ENCODE measurements around the gene SORCS3.
"Not testable (repeated sequence)": the region's sequence is repeated elsewhere in the genome, so short reads cannot be mapped to it uniquely, and the experiment has no call there.

Gene SORCS3

DNA sequence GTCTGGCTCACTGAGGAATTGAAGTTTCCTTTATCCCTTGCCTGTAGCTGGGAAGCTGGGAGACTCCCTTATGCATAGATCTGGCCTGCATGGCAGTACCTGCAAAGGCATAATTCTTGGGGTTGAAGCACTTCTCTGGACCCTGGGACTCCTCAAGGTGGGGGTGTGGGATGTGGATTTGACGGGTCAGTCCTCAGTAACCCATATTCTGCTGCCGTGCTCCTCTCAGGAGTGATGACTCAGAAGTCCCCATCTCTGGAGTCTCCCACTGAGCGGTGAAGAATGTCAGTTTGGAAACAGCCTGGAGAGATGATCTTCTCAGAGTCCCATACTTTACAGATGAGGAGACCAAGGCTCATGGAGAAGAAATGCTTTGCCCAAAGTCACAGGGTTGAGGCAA, 49.0 kb downstream of the SORCS3 start:
- no peak for DNase-seq (ENCODE audit: low spot score)

DNA sequence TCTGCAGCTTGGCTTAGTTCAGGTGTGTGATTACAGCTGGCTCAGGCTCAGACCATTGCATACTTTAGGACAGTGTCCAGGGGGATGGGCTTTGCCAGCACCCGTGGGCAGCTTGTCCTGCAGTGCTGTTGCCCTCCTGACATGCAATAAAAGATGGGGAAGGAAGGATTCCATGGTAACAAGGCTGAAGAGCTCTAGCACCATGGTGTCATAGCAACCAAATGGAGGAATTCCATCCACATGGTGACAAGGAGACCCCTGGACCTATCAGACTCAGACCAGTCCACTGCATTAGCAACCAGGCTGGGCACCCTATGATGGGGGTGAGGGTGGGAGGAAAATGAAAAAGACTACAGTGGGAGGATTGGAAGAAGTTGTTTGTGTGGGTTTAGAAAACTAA, 49.9 kb downstream of the SORCS3 start:
- DNase-seq (ENCODE audit: low spot score): no peak

DNA sequence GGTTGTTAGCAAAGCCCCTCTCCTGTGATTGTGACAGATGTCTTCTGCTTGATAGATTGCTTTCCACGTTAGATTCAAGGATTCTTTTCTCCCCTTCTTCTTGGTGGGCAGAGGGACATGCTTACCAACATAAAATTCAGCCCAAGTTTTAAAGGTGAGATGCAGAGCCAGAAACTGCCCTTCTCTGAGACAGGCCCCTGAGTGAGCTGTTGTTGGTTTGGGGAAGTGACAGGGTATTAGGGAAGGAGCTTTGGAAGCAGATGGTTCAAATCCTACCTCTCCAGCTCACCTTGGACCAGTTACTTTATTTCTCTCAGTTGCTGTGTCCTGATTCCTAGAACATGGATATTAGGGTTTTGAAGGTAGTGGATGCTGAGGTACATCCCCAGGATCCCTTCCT, 53.0 kb downstream of the SORCS3 start:
- DNase-seq (ENCODE audit: low spot score): no peak

DNA sequence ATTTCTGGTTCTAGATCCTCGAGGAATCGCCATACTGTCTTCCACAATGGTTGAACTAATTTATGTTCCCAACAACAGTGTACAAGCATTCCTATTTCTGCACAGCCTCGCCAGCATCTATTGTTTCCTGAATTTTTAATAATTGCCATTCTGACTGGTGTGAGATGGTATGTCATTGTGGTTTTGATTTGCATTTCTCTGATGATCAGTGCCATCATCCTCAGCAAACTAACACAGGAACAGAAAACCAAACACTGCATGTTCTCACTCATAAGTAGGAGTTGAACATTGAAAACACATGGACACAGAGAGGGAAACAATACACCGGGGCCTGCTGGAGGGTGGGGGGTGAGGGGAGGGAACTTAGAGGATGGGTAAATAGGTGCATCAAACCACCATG, 62.2 kb downstream of the SORCS3 start:
- DNase-seq (ENCODE audit: low spot score): not testable (repeated sequence)

DNA sequence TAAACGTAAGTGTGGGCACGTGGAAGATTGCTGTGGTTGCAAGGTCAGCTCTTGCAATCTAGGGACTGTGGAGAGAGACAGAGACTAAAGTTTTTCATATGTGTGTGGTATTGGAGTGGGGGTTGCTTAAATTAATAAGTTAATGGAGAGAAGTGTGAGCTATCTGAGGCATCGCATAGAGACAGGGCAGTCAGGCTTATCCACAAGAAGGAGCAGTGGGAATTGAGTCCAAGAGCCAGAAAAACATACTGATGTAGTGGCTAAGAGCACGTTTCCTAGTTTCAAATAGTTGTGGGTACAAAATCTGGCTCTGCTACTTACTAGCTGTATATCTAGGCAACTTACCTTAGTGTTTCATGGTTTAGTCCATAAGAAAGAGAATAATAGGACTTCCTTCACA, 65.8 kb downstream of the SORCS3 start:
- DNase-seq (ENCODE audit: low spot score): no peak

DNA sequence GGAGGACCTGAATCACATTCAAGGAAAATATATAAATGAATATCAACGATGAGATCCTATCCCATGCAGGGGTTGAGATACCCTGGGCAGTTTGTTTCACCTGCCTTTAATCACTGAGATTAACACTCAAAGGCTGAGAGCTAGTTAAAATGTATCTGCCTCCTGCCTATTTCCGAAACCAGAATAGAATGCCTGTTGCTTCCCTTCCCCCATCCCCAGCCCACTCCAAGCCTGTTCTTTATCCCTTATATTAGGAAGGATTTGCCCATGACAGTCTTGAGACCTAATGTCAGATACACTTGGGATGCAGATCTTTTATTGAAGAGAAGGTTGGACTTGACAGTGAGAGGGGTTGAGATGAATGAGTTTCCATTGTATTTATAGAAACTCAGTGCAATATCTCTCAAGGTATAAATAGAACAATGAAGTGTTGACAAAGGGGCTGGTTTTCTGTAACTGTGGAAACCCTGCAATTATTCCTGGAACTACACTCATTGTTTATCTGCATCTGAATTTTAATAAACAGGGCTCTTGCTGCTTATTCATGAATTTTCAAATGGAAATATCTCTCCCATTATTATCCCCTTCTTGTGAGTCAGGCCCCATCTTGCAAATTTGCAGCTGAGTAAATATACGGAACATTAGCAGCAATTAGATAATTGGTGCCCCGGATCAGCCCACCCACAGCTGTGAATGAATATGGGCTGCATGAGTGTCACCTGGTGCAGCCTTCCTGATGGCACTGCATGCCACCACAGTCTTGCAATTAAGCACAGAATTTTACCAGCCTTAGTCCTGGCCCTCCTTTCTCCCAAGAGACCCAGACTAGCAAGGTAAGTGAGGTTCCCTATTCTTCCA, 66.7 kb downstream of the SORCS3 start:
- no peak for DNase-seq (ENCODE audit: low spot score)

DNA sequence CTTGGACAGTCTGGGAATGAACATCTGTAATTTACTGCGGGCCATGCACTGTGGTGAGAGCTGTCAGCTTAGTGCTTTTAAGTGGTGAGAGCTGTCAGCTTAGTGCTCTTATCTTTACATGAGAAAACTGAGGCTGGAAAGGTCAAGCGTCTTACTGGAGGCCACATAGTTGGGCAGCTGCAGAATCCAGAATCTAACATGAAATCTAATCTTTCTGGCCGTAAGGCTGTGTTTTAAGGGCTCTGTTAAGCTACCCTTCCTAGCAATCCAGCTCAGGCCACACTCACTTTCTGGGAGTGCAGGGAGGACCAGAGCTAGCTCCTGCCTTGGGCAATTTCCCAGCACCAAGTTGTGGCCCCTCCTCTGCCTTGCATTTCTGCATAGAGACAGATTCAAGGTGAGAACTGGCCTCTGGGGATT, 70.2 kb downstream of the SORCS3 start:
- no peak for DNase-seq (ENCODE audit: low spot score)

DNA sequence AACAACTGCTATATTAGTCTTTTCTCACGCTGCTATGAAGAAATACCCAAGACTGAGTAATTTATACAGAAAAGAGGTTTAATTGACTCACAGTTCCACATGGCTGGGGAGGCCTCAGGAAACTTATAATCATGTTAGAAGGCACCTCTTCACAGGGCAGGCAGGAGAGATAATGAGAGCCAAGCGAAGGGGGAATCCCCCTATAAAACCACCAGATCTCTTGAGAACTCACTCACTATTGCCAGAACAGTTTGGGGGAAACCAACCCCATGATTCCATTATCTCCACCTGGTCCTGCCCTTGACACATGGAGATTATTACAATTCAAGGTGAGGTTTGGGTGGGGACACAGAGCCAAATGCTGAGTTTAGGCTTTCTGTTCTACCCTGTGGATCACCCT, 89.5 kb downstream of the SORCS3 start:
- DNase-seq (ENCODE audit: low spot score): not testable (repeated sequence)

DNA sequence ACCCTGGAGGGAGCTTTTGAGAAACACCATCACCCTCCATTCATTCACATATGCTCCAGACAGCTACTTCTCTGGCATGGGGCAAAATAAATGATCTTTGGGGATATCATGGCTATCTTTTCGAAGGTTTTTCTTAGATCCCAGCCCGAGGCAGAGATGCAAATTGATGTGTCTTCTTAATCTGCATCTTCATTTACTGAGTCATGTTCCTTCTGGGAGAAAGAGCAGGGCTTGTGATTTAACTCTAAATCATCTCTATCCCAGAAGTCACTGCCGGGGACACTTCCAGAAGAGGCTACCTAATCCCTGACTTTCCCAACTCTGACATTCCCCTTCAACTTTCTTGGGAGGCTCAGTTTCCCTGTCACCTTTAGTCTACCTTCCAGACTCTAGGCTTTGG, 90.1 kb downstream of the SORCS3 start:
- no peak for DNase-seq (ENCODE audit: low spot score)

DNA sequence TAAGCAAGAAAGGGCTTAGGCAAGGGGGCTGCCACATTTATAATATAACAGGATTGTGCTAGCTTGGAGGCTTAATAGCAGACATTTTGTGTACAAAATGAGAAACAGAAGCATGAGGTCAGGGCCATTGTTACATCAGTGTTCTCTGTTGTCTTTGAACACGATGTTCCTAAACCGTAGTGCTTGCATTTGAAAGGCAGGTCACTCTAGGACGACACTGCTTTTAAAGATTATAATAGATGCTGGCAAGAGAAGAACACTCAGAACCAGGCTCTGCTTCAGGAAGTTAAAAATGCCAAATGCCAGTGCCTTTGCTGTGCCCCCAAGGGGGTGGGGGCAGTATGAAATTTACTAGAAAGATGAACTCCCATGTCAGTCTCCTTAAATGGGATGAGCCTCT, 91.1 kb downstream of the SORCS3 start:
- DNase-seq (ENCODE audit: low spot score): no peak

DNA sequence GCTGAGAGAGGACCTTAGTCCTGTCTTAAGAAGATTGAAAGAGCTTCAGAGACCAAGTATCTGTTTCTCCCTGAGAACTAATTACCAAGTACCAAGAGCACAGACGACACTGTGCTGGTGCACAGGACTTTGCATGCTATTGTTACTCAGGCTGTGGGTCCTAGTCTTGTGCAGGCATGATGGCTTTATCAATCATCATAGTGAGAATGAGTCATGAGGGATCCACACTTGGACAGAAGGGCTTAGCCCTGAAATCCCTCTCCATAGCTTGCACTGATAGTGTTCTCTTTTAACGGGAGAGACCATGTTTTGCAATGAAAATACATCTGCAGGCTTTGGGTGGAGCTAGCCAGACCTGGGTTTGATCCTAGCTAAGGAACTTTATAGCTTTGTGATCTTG, 93.3 kb downstream of the SORCS3 start:
- DNase-seq (ENCODE audit: low spot score): no peak

DNA sequence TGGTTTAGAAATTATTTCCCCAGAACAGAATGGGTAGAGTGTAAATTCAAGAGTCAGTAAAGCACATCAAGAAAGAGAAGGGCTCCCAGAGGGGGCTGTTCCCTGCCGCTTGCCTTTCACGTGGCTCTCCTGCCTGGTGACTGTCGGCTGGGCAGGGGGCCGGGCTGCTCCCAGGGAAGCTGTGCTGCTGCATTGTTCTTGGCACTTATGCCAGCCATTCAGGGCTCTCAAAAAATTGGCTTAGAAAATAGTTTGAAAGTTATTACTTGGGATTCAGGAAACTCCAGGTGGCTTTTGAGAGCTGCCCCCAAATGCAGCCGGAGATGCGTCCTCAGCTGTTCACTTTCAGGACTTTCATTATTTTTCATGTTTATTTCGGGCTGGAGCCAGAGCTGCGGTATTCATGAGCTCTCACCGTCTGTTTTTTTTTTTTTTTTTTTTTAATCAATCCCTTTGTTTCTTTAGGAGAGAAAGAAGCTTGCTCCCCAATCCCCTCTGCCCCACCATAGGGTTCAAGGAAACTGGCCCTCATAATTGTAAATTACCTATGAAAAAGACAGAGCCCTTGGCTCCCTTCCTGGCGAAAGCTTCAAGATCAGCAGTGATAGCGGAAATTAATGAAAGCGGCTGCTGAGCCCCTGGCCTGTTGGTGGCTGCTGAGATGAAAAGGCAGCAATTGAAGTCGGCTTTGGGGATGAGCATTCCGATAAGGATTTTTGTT, 94.1 kb downstream of the SORCS3 start:
- no peak for DNase-seq (ENCODE audit: low spot score)

DNA sequence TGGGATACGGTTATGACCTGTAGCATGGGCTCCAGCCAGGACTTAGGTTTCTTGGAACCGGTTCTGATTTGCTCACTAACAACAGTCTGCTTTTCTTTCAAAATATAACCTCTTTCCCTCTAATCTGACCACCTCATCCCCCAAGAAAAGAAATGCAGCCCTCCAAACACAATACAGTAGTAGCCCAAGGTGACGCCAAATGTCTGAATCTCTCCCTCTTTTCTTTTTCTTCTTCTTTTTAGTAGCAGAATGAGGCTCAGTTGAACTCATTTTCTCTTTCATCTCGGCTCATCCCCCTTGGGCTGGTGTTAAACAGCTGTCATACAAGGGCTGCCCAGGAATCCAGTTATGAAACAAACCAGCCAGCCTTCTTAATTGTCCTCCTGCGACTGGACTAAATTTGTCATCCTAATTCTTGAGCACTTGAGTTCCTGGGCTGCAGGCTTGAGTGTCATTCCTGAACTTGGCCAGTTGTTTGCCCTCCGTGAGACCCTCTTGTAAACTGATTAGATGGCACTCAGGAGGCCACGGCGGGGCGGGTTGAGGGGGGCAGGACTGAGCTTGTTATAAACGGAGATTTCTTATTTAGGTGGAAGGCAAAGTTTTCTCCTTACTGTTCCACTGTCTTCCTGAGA, 94.8 kb downstream of the SORCS3 start:
- no peak for DNase-seq (ENCODE audit: low spot score)

DNA sequence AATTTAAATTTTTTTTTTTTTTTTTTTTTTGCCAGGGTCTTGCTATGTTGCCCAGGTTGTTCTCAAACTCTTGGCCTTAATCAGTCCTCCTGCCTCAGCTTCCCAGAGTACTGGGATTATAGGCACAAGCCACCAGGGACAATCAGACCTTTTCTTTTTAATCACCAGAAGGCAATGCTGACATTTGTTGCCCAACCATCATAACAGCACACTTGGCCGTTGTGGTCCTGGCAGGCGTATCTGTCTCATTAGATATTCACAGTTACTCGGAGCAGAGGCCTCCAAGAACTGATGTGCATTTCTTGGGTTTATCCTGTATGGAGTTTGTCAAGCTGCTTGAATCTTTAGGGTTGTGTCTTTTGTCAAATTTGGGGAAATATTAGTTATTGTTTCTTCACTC, 100.0 kb downstream of the SORCS3 start:
- no peak for DNase-seq (ENCODE audit: low spot score)

DNA sequence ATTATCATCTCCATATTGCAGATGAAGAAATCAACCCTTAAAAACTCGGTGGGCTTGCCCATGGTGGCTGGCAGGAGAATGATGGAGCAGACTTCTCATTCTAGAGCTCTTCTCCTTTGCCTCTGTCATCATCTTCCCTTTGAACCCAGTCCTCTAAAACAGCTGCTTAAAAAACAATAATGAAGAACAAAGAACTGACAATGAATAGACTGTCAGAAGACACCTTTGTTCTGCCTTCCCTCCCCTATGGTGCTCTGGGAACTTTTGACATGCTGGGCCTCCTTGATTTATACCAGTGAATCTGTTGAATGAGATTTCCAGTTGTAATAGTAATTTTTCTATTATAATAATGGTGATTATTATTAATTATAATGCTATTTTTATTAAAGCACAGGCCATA, 103.0 kb downstream of the SORCS3 start:
- DNase-seq (ENCODE audit: low spot score): no peak

DNA sequence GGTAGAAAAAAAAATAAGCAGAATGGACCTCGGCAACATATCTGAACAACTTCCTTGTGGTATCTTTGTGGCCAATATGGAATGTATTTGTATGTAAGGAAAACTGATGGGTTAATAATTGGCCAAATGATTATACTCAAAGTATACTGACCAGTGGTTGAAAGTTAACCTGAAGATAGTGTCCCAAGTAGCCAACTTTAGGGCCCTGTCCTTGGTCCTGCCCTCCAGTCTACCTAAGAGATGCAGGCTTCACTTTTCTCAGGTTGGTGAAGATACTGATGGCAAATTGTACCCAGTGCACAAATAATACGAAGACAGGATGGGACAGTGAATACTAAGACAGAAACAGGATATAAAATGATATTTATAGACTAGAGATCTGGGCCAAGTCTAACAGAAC, 109.2 kb downstream of the SORCS3 start:
- DNase-seq (ENCODE audit: low spot score): no peak

DNA sequence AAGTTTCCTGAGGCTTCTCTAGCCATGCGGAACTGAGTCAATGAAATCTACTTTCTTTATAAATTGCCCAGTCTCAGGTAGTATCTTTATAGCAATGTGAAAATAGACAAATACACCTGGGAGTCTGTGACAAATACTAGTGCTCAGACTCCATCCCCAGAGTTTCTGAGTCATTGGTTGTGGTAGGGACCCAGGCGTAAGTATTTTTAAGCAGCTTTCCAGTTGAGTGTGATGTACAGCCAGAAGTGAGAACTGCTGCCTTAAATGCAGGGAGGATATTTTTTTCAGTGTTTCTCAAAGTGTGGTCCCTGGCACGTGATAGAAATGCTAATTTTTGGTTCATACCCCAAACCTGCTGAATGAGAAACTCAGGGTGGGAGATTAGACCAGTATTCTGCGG, 121.7 kb downstream of the SORCS3 start:
- DNase-seq (ENCODE audit: low spot score): no peak

DNA sequence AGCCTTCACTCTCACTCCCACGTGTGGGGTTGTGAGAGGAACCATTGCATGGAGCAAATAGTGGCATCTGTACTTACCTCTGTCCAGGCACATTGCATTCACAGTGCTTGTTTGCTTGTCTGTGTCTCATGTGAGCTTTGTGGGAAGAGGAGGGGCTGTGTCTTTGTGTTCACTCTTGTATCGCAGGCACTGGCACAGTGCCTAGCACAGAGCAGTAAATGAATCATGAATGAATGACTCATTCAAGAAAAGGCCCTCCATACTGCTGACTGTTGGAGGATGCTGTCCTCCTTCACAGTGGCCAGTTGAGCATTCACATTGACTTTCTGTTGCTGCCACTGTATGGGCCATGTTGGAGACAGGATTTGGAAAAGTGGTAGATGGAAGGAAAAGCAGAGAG, 125.3 kb downstream of the SORCS3 start:
- DNase-seq (ENCODE audit: low spot score): no peak

DNA sequence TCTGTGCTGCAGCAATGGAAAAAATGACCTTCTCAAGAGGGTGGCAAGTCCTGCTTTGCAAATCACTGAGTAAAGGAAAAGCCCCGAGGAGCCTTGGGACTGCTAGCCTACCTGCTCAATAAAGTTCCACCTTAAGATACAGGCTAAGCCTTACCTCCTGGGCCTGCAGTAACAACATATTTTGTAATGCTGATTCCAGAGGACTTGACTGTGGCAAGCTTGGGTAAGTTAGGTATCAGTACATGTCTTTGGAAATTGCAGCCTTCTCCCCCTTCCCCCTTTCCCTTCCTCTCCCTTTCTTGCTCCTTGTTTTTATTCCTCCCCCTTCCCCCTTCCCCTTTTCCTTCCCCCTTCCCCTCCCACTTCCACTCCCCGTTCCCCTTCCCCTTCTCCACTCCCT, 126.2 kb downstream of the SORCS3 start:
- DNase-seq (ENCODE audit: low spot score): no peak

DNA sequence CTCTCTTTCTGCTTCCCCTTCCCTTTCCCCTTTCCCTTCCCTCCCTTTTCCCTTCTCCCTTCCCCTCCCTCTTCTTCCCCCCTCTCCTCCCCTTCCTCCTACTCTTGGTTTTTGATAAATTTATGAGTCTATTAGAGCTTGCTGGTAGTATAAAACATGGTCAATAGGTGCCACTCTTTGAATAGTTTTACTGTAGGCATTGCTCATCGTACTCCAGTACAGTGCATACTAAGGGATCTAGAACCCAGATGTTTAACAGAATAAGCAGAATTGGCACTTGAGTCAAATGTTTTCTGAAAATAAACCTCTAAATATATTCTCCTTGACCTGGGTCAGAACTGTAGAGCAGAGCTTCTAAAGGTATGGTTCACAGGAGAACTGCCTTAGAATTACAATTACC, 126.7 kb downstream of the SORCS3 start:
- no peak for DNase-seq (ENCODE audit: low spot score)

DNA sequence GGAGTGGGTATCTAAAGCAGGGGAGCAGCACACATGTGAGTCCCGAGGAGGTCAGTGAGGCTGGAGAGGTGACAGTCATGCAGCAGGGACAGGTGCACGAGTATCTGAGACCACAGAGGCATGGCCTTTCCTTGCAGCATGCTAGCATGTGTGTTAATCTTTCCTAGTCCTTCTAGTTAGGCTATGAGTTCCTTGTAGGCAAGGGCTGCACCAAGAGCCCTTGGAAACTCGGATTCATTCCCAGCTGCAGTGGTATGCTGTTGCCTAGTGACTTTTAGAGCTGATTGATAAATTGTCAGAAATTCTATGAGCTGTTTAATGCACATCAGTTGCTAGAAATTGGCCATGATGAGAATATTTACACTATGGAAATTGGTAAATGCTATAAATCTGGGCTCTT, 132.0 kb downstream of the SORCS3 start:
- no peak for DNase-seq (ENCODE audit: low spot score)

DNA sequence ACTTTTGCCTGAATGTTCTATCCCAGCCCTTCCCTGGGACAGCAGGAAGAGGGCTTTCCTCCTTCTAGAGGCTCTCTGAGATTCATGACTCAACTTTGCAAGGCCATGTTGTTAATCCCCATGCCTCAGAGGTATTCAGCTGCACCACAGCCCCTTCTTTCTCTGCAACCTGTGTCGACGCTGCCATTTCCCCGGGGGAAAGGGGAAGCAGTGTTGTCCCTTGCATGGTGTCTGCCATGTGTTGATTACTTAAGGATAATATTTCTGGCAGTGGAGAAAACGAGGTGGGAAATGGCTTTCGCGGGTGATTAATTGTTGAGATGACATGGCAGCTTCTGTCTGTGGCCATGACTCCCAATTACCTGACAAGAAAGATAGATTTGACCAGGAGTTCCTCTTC, 133.1 kb downstream of the SORCS3 start:
- DNase-seq (ENCODE audit: low spot score): no peak

Measured in left forelimb (tissue), 1 donor.